ENCODE data around the gene DOK6. TPM values are rescaled to one million over a fixed set of nuclear protein-coding genes. Genes with fewer than 3 reads are reported as not detected.

The DOK6 gene
- polyA plus RNA-seq, 1 donor: 3.5 TPM

GRCh38 chr18:69684789-69685188 lies 284.1 kb downstream of the DOK6 start:
- DNase-seq (ENCODE audit: low read depth): no peak

- no peak for DNase-seq (ENCODE audit: low read depth)
Measured at GRCh38 chr18:69686861-69687260, 286.2 kb downstream of the DOK6 start.

GRCh38 chr18:69689121-69689759 lies 288.6 kb downstream of the DOK6 start:
- no peak for DNase-seq (ENCODE audit: low read depth)

GRCh38 chr18:69691008-69691760 lies 290.5 kb downstream of the DOK6 start:
- no peak for DNase-seq (ENCODE audit: low read depth)

- no peak for DNase-seq (ENCODE audit: low read depth)
Measured at GRCh38 chr18:69697069-69697468, 296.4 kb downstream of the DOK6 start.

- no peak for DNase-seq (ENCODE audit: low read depth)
Measured at GRCh38 chr18:69697689-69698088, 297.0 kb downstream of the DOK6 start.

GRCh38 chr18:69701305-69701704 lies 300.6 kb downstream of the DOK6 start:
- DNase-seq (ENCODE audit: low read depth): no peak

- no peak for DNase-seq (ENCODE audit: low read depth)
Measured at GRCh38 chr18:69703461-69703860, 302.8 kb downstream of the DOK6 start.

- no peak for DNase-seq (ENCODE audit: low read depth)
Measured at GRCh38 chr18:69705987-69706386, 305.3 kb downstream of the DOK6 start.

- DNase-seq (ENCODE audit: low read depth): no peak
Measured at GRCh38 chr18:69708844-69709243, 308.2 kb downstream of the DOK6 start.

GRCh38 chr18:69715191-69715795 lies 314.6 kb downstream of the DOK6 start:
- DNase-seq (ENCODE audit: low read depth): no peak

- no peak for DNase-seq (ENCODE audit: low read depth)
Measured at GRCh38 chr18:69717586-69717985, 316.9 kb downstream of the DOK6 start.

- DNase-seq (ENCODE audit: low read depth): no peak
Measured at GRCh38 chr18:69718912-69719547, 318.3 kb downstream of the DOK6 start.

GRCh38 chr18:69720422-69720821 lies 319.7 kb downstream of the DOK6 start:
- no peak for DNase-seq (ENCODE audit: low read depth)

- no peak for DNase-seq (ENCODE audit: low read depth)
Measured at GRCh38 chr18:69723434-69723833, 322.7 kb downstream of the DOK6 start.

GRCh38 chr18:69725009-69725408 lies 324.3 kb downstream of the DOK6 start:
- no peak for DNase-seq (ENCODE audit: low read depth)

- DNase-seq (ENCODE audit: low read depth): no peak
Measured at GRCh38 chr18:69725855-69726508, 325.3 kb downstream of the DOK6 start.

- no peak for DNase-seq (ENCODE audit: low read depth)
Measured at GRCh38 chr18:69727912-69728572, 327.4 kb downstream of the DOK6 start.

- DNase-seq (ENCODE audit: low read depth): no peak
Measured at GRCh38 chr18:69730664-69731063, 330.0 kb downstream of the DOK6 start.

- no peak for DNase-seq (ENCODE audit: low read depth)
Measured at GRCh38 chr18:69734536-69734935, 333.8 kb downstream of the DOK6 start.

GRCh38 chr18:69736730-69737129 lies 336.0 kb downstream of the DOK6 start:
- no peak for DNase-seq (ENCODE audit: low read depth)

Data from forelimb muscle (tissue), 1 donor.